ENCODE results near the gene CENPX. TPM values are rescaled to one million over a fixed set of nuclear protein-coding genes. Genes with fewer than 3 reads are reported as not detected.

CENPX gene
- total and polyA plus RNA-seq, 7 donors = 78.4 to 273 (median 164) TPM

- Histone ChIP-seq H3K27me3 (no peaks in the 10 kb centered on the region), H3K27ac (no peak overlapping the region), H3K4me1 (peaks cover 0 to 27% (median 26%) of the 10 kb centered on the region in 4 donors), H3K36me3 (peaks cover 0 to 9% (median 0%) of the 10 kb centered on the region in 4 donors), H3K4me3 (no peak overlapping the region), H3K9me3 (no peaks in the 10 kb centered on the region)
- intact Hi-C loops (cut with DNase I) = no loop called here
- WGBS, 2 donors = 40 to 78% methylated on average over 36 of the region's 36 CpGs
- DNase-seq = no peak
- no peak for TF ChIP-seq POLR2AphosphoS5 (IDR thresholded peaks at IDR 0.05)
- no peak for TF ChIP-seq CTCF (IDR thresholded peaks at IDR 0.05)
- no peak for TF ChIP-seq EP300 (IDR thresholded peaks at IDR 0.05)
- no peak for TF ChIP-seq POLR2A (IDR thresholded peaks at IDR 0.05)
Observed at GRCh38 chr17:81999976-82000802, 22.5 kb downstream of the CENPX start.

- Histone ChIP-seq H3K27me3 (no peaks in the 10 kb centered on the region), H3K9me3 (no peaks in the 10 kb centered on the region), H3K36me3 (peaks cover 0 to 9% (median 0%) of the 10 kb centered on the region in 4 donors), H3K27ac (no peak overlapping the region), H3K4me3 (no peak overlapping the region), H3K4me1 (peaks cover 0 to 23% (median 21%) of the 10 kb centered on the region in 4 donors)
- DNase-seq = no peak
- WGBS, 2 donors = 91 to 93% methylated on average over 12 of the region's 12 CpGs
- intact Hi-C loops (cut with DNase I) = no loop called here
- no peak for TF ChIP-seq CTCF (IDR thresholded peaks at IDR 0.05)
- no peak for TF ChIP-seq EP300 (IDR thresholded peaks at IDR 0.05)
- TF ChIP-seq POLR2AphosphoS5 (IDR thresholded peaks at IDR 0.05) = no peak
- no peak for TF ChIP-seq POLR2A (IDR thresholded peaks at IDR 0.05)
Observed at GRCh38 chr17:81999587-81999975, 23.1 kb downstream of the CENPX start.

- Histone ChIP-seq H3K27ac (no peak overlapping the region), H3K36me3 (peaks cover 0 to 9% (median 0%) of the 10 kb centered on the region in 4 donors), H3K27me3 (no peaks in the 10 kb centered on the region), H3K4me3 (no peak overlapping the region), H3K9me3 (no peaks in the 10 kb centered on the region), H3K4me1 (peaks cover 0 to 18% (median 13%) of the 10 kb centered on the region in 4 donors)
- DNase-seq = no peak
- TF ChIP-seq CTCF (IDR thresholded peaks at IDR 0.05) = no peak
- TF ChIP-seq POLR2AphosphoS5 (IDR thresholded peaks at IDR 0.05) = no peak
- TF ChIP-seq POLR2A (IDR thresholded peaks at IDR 0.05) = no peak
- no peak for TF ChIP-seq EP300 (IDR thresholded peaks at IDR 0.05)
- WGBS, 2 donors = 92 to 93% methylated on average over 14 of the region's 14 CpGs
- intact Hi-C loops (cut with DNase I) = no loop called here
Observed at GRCh38 chr17:81998691-81999438, 23.8 kb downstream of the CENPX start.

GRCh38 chr17:81998212-81998611 lies 24.5 kb downstream of the CENPX start:
- peaks cover 0 to 12% (median 7%) of the 10 kb centered on the region in 4 donors for H3K4me1 ChIP-seq
- DNase-seq = no peak
- 93 to 94% methylated on average over 7 of the region's 7 CpGs for WGBS, 2 donors
- H3K36me3 ChIP-seq = peaks cover 0 to 9% (median 0%) of the 10 kb centered on the region in 4 donors
- intact Hi-C loops (cut with DNase I) = no loop called here
- no peak overlapping the region for H3K4me3 ChIP-seq
- no peak overlapping the region for H3K27ac ChIP-seq
- no peaks in the 10 kb centered on the region for H3K27me3 ChIP-seq
- TF ChIP-seq CTCF (IDR thresholded peaks at IDR 0.05) (no peak), POLR2A (IDR thresholded peaks at IDR 0.05) (no peak), EP300 (IDR thresholded peaks at IDR 0.05) (no peak), POLR2AphosphoS5 (IDR thresholded peaks at IDR 0.05) (no peak)
- H3K9me3 ChIP-seq = no peaks in the 10 kb centered on the region
